ENCODE data around the gene ACYP2. TPM values are rescaled to one million over a fixed set of nuclear protein-coding genes. Genes with fewer than 3 reads are reported as not detected.

Gene ACYP2
- total RNA-seq, 3 donors from 2014 or later = 19.3 to 39.2 (median 27.8) TPM

GRCh38 chr2:54183281-54183680 lies 67.9 kb downstream of the ACYP2 start:
- Histone ChIP-seq H3K27me3 (no peaks in the 10 kb centered on the region), H3K27ac (no peak overlapping the region), H3K9me3 (no peaks in the 10 kb centered on the region), H3K4me3 (no peak overlapping the region), H3K4me1 (no peaks in the 10 kb centered on the region), H3K36me3 (no peaks in the 10 kb centered on the region)
- TF ChIP-seq POLR2A (IDR thresholded peaks at IDR 0.05) (no peak), CTCF (IDR thresholded peaks at IDR 0.05) (no peak), POLR2AphosphoS5 (IDR thresholded peaks at IDR 0.05) (no peak)
- intact Hi-C loops (cut with DNase I; ENCODE audit: low total_unique reads) = no loop called here
- no peak for DNase-seq (ENCODE audit: low spot score in 2 of 2)

DNA sequence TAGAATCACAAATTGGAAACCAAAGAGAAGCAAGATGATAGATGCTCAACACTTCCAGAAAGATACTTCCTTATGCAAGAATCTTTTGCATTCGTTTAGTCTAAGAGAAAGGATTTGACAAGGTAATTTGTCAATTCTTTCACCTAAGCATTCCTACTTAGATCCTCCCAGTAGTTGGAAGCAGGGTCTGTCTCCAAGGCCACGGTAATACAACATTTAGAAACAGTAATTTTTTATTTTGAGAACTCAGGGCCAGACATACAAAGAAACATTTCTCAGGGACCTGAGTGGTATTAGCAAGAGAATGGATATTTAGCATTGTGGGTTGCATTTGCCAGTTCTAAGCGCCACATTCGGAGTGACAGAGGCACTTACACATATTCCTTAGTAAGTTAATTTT lies 68.6 kb downstream of the ACYP2 start:
- no peak for DNase-seq (ENCODE audit: low spot score in 2 of 2)
- Histone ChIP-seq H3K27ac (no peak overlapping the region), H3K36me3 (no peaks in the 10 kb centered on the region), H3K27me3 (no peaks in the 10 kb centered on the region), H3K4me1 (no peaks in the 10 kb centered on the region), H3K4me3 (no peak overlapping the region), H3K9me3 (no peaks in the 10 kb centered on the region)
- intact Hi-C loops (cut with DNase I; ENCODE audit: low total_unique reads) = no loop called here
- TF ChIP-seq POLR2AphosphoS5 (IDR thresholded peaks at IDR 0.05) (no peak), POLR2A (IDR thresholded peaks at IDR 0.05) (no peak), CTCF (IDR thresholded peaks at IDR 0.05) (no peak)

DNA sequence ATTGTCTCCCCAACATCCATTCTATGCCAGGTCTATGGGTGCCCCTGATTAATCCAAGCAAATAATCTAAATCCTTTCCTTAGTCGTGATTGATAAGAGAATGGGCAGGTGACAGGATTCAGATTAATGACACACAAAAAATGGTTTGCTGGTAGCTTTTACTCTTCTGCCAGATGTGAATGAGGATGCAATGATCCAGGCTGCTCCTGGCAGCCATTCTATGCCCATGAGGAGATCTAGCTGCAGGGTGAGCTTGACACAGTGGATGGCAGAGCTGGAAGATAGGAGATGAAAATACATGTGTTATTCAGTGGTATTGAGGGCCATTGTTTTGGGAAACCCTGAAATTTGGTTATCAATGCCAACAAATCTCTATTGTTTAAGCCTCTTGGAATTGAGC lies 69.7 kb downstream of the ACYP2 start:
- no peaks in the 10 kb centered on the region for H3K36me3 ChIP-seq
- no peak overlapping the region for H3K4me3 ChIP-seq

DNA sequence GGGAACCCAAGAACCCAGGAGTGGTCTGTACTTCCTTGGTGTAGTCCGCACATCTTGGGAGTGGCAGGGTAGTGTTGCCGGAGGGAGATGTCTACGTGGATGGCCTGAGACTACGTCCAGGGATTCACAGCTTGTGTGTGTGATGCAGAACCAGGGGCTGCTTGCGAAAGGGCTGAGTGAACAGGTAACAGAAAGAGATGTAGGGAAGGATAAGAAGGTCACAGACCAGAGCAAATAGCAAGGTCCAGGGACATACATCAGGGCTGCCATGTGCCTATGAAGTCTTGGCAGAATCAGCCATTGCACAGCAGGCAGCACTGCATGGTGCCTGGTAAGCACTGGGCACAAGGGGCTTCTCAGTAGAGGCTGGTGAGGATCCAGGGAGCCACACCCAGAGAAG lies 71.9 kb downstream of the ACYP2 start:
- intact Hi-C loops (cut with DNase I; ENCODE audit: low total_unique reads) = no loop called here

More for the DNA sequence above, 69.7 kb downstream of the ACYP2 start:
- no peaks in the 10 kb centered on the region for H3K27me3 ChIP-seq
- no peaks in the 10 kb centered on the region for H3K4me1 ChIP-seq
- no peak for DNase-seq (ENCODE audit: low spot score in 2 of 2)
- intact Hi-C loops (cut with DNase I; ENCODE audit: low total_unique reads) = no loop called here
- TF ChIP-seq POLR2A (IDR thresholded peaks at IDR 0.05) (no peak), CTCF (IDR thresholded peaks at IDR 0.05) (no peak), POLR2AphosphoS5 (IDR thresholded peaks at IDR 0.05) (no peak)
- no peak overlapping the region for H3K27ac ChIP-seq
- H3K9me3 ChIP-seq = no peaks in the 10 kb centered on the region

GRCh38 chr2:54189539-54189938 lies 74.1 kb downstream of the ACYP2 start:
- H3K36me3 ChIP-seq = no peaks in the 10 kb centered on the region
- no peak for DNase-seq (ENCODE audit: low spot score in 2 of 2)
- TF ChIP-seq CTCF (IDR thresholded peaks at IDR 0.05) = no peak
- TF ChIP-seq POLR2AphosphoS5 (IDR thresholded peaks at IDR 0.05) = no peak
- no peaks in the 10 kb centered on the region for H3K9me3 ChIP-seq
- intact Hi-C loops (cut with DNase I; ENCODE audit: low total_unique reads) = no loop called here
- no peaks in the 10 kb centered on the region for H3K4me1 ChIP-seq
- H3K27me3 ChIP-seq = no peaks in the 10 kb centered on the region
- no peak overlapping the region for H3K4me3 ChIP-seq
- H3K27ac ChIP-seq = no peak overlapping the region

More for the DNA sequence above, 71.9 kb downstream of the ACYP2 start:
- H3K9me3 ChIP-seq = no peaks in the 10 kb centered on the region
- H3K27me3 ChIP-seq = no peaks in the 10 kb centered on the region
- no peaks in the 10 kb centered on the region for H3K4me1 ChIP-seq
- no peak for TF ChIP-seq POLR2AphosphoS5 (IDR thresholded peaks at IDR 0.05)
- no peak for TF ChIP-seq CTCF (IDR thresholded peaks at IDR 0.05)
- TF ChIP-seq POLR2A (IDR thresholded peaks at IDR 0.05) = no peak
- H3K36me3 ChIP-seq = no peaks in the 10 kb centered on the region
- no peak overlapping the region for H3K4me3 ChIP-seq
- no peak for DNase-seq (ENCODE audit: low spot score in 2 of 2)
- no peak overlapping the region for H3K27ac ChIP-seq
